ENCODE data around the gene RIMBP2.

RIMBP2 gene

DNA sequence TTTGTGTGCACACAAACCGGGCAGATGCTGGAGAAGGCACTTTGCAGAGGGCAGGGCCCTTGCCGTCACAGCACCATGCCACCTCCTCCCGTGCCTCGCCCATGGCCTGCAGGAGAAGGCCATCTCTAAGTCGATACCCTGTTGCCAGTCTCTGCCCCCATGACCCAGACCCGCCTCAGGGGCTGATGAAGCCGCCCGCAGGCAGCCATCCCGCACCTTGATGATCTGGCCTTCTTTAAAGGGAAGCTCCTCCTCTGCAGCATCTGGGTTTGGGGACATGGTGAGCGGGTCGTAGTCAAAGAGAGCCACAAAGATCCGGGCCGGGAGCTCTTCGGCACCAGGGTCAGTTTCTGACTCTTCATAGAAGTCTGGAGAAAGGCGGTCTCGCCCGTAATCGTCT lies 302.2 kb downstream of the RIMBP2 start:
- H3K27me3 ChIP-seq (ENCODE audit: control insufficient read depth, insufficient read depth, low read length): no peaks in the 10 kb centered on the region

DNA sequence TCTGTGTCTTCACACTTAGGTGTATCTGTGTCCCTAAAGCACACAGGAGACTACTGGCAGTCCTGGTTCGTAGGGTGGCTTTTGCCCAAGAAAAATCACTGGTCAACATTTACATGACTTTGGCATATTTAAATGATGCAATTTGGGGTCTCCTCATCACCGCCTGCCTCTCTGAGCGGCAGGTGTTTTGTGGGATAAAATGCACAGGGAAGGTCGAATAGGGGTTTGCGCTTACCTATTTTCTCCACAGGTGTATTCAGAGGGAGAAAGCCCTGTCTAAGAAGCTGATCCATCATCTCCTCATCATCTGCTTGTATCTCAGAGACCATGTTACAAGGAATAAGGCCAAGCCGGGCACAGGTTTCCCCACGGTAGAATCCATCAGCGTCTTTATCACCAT lies 303.7 kb downstream of the RIMBP2 start:
- no peak overlapping the region for H3K27ac ChIP-seq (ENCODE audit: low read depth, low read length)
- H3K27me3 ChIP-seq (ENCODE audit: control insufficient read depth, insufficient read depth, low read length): no peaks in the 10 kb centered on the region
- no peak overlapping the region for H3K9ac ChIP-seq (ENCODE audit: low read length)
- no peaks in the 10 kb centered on the region for H3K4me1 ChIP-seq (ENCODE audit: control insufficient read depth, insufficient read depth, low read length)
- H3K36me3 ChIP-seq (ENCODE audit: control insufficient read depth, insufficient read depth, low read length): no peaks in the 10 kb centered on the region
- H3K4me3 ChIP-seq (ENCODE audit: low read length): no peak overlapping the region

More for the DNA sequence above, 302.2 kb downstream of the RIMBP2 start:
- no peaks in the 10 kb centered on the region for H3K36me3 ChIP-seq (ENCODE audit: control insufficient read depth, insufficient read depth, low read length)
- H3K4me3 ChIP-seq (ENCODE audit: low read length): no peak overlapping the region
- H3K27ac ChIP-seq (ENCODE audit: low read depth, low read length): no peak overlapping the region
- H3K9ac ChIP-seq (ENCODE audit: low read length): no peak overlapping the region
- no peaks in the 10 kb centered on the region for H3K4me1 ChIP-seq (ENCODE audit: control insufficient read depth, insufficient read depth, low read length)

DNA sequence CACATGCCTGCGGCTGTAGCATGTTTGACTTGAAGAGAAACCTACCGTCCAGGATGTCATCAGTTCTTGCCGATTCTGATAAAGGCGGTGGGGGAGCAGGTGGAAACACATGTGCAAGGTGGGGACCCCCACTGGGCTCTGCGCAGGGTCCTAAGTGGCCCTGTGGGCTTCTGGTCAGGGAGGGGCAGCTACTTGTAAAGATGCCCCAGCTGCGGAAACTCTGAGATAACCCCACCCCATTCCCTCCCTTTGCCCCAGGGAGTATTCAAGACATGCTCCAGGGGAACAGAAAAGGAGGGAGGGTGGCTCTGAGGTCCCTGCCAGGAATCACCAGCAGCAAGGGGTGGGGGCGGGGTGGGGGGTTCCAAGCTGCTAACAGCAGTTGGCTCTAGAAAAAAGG lies 310.8 kb downstream of the RIMBP2 start:
- no peak overlapping the region for H3K9ac ChIP-seq (ENCODE audit: low read length)
- no peaks in the 10 kb centered on the region for H3K36me3 ChIP-seq (ENCODE audit: control insufficient read depth, insufficient read depth, low read length)
- no peaks in the 10 kb centered on the region for H3K4me1 ChIP-seq (ENCODE audit: control insufficient read depth, insufficient read depth, low read length)
- H3K27ac ChIP-seq (ENCODE audit: low read depth, low read length): no peak overlapping the region
- H3K27me3 ChIP-seq (ENCODE audit: control insufficient read depth, insufficient read depth, low read length): no peaks in the 10 kb centered on the region
- H3K4me3 ChIP-seq (ENCODE audit: low read length): no peak overlapping the region

DNA sequence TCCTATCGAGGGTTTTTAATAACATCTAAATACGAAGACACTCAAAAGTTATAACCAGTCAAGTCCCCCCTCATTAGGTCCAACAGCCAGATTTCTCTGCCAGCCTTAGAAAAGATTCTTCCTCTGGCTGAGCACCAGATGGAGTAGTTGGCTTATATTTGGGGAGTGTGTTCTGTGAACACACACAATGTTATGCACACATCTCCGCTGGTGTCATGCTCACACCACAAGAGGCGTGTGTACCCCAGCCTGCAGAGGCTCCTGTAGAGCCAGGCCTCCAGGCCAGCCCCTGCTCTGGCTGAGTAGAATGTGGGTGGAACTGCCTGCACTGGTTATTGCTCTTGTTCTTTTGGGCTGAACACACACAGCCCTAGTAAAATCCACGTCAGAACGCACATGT lies 314.4 kb downstream of the RIMBP2 start:
- Histone ChIP-seq H3K27me3 (ENCODE audit: control insufficient read depth, insufficient read depth, low read length) (no peaks in the 10 kb centered on the region), H3K27ac (ENCODE audit: low read depth, low read length) (no peak overlapping the region), H3K4me1 (ENCODE audit: control insufficient read depth, insufficient read depth, low read length) (no peaks in the 10 kb centered on the region), H3K4me3 (ENCODE audit: low read length) (no peak overlapping the region), H3K36me3 (ENCODE audit: control insufficient read depth, insufficient read depth, low read length) (no peaks in the 10 kb centered on the region), H3K9ac (ENCODE audit: low read length) (no peak overlapping the region)

DNA sequence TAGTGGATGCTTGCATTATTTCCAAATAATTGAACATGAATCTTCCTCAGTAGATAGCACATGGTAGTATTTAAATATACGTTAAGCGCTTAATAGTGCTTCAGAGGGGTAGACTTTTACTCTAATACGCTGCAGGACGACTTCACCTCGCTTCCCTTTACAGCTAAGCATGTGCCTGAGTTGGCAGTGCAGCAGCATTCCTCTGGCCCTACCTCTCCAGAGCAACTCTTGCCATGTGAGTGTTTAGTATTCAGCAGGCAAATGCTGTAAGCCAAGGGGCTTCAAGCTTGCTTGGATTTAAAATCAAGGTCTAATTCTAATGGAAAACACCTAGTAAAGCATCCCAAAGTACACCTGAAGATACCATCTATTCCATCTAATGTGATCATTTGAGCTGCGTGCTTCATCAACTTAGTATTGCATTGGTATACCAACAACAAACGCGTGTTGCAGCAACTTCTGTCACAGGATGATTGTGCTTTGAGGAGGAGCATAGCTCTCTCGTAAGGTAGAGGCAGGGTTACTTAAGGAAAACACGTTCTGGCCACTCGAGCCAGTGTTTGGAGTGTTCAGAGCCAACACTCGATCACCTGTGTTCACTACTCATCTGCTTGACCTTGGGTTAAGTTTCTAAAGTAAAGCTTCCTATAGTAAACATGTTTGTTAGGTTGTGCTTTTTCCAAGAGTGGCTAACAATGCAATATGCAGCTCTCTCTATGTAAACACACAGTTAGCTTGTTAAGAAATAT lies 317.8 kb downstream of the RIMBP2 start:
- no peaks in the 10 kb centered on the region for H3K27me3 ChIP-seq (ENCODE audit: control insufficient read depth, insufficient read depth, low read length)
- H3K27ac ChIP-seq (ENCODE audit: low read depth, low read length): no peak overlapping the region
- H3K9ac ChIP-seq (ENCODE audit: low read length): no peak overlapping the region
- H3K4me3 ChIP-seq (ENCODE audit: low read length): no peak overlapping the region
- no peaks in the 10 kb centered on the region for H3K36me3 ChIP-seq (ENCODE audit: control insufficient read depth, insufficient read depth, low read length)
- H3K4me1 ChIP-seq (ENCODE audit: control insufficient read depth, insufficient read depth, low read length): no peaks in the 10 kb centered on the region

DNA sequence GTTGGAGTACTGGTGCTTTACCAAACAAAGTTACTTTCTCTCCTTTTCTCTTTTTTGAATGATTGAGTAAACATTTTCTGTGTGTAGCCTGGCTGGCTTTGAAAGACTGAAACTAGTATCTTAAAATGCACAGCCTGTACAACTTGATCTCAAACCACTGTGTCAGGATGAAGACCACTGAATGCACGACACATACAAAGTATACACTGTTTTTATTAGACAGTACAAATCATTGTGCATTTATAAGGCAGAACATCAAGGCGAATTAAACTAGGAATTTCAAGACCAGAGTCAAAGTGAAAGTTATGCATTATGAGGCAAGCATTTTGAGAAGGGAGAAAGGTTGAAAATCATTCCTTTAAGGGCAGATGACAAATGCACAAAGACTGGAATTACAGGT lies 319.4 kb downstream of the RIMBP2 start:
- Histone ChIP-seq H3K27me3 (ENCODE audit: control insufficient read depth, insufficient read depth, low read length) (no peaks in the 10 kb centered on the region), H3K4me3 (ENCODE audit: low read length) (no peak overlapping the region), H3K9ac (ENCODE audit: low read length) (no peak overlapping the region), H3K27ac (ENCODE audit: low read depth, low read length) (no peak overlapping the region), H3K4me1 (ENCODE audit: control insufficient read depth, insufficient read depth, low read length) (no peaks in the 10 kb centered on the region), H3K36me3 (ENCODE audit: control insufficient read depth, insufficient read depth, low read length) (no peaks in the 10 kb centered on the region)

DNA sequence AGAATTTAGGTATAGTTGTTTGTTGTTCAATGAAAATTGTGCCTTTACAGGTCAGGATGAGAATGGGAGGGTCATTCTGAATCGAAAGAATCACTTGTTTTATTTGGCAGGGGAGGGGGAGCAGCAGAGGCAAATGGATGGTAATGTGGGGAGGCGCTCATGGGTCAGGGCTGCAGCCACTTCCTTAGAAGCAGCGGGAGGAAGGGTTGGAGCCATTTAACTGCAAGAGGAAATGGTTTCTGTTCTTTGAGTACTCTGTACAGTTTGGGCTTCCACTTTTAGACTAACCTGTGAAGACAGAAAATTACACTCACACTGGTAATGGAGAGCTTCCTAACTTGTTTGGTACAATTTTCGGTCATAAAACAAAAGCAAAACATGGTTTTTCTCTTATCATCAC lies 321.2 kb downstream of the RIMBP2 start:
- no peak overlapping the region for H3K9ac ChIP-seq (ENCODE audit: low read length)
- H3K4me3 ChIP-seq (ENCODE audit: low read length): no peak overlapping the region

DNA sequence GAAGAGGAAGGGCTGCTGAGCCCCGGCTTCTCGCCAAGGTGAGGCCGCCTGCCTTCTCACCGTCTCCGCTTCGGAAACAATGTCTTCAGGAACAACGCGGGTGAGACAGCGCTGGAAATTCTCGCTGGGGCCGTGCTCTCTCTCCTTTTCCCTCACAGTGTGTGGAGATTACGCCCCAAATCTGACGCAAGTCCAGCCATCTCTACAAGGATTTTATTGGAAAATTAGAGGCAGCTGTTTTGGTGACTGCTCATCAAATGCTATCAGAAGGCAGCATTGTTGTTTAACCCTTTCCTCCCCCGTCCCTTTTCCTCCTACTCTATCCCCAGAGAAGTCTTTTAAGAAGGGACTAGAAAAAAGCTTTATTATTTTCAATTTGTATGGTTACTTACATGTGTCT lies 324.9 kb downstream of the RIMBP2 start:
- no peak overlapping the region for H3K27ac ChIP-seq (ENCODE audit: low read depth, low read length)
- H3K27me3 ChIP-seq (ENCODE audit: control insufficient read depth, insufficient read depth, low read length): no peaks in the 10 kb centered on the region
- no peak overlapping the region for H3K9ac ChIP-seq (ENCODE audit: low read length)
- no peaks in the 10 kb centered on the region for H3K4me1 ChIP-seq (ENCODE audit: control insufficient read depth, insufficient read depth, low read length)
- H3K36me3 ChIP-seq (ENCODE audit: control insufficient read depth, insufficient read depth, low read length): no peaks in the 10 kb centered on the region
- no peak overlapping the region for H3K4me3 ChIP-seq (ENCODE audit: low read length)

More for the DNA sequence above, 321.2 kb downstream of the RIMBP2 start:
- Histone ChIP-seq H3K27ac (ENCODE audit: low read depth, low read length) (no peak overlapping the region), H3K4me1 (ENCODE audit: control insufficient read depth, insufficient read depth, low read length) (no peaks in the 10 kb centered on the region), H3K27me3 (ENCODE audit: control insufficient read depth, insufficient read depth, low read length) (no peaks in the 10 kb centered on the region), H3K36me3 (ENCODE audit: control insufficient read depth, insufficient read depth, low read length) (no peaks in the 10 kb centered on the region)

DNA sequence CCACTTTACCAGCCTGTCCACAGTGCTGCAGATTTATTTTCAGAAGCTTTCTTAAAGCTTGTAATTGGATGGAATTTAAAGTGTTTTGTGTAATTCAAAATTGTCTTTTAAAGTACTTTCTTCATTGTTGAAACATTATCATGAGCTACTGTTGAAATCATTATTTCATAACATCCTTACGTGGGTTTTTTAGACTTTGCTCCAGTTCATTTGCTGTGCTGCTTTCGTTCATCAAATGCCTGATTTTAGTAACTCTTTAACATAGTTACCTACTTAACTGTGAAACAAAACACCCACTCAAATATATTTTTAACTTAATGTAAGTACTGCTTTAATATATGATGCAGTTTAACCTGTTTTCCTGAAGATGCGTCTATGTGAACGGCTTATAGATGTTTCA lies 330.9 kb downstream of the RIMBP2 start:
- H3K27me3 ChIP-seq (ENCODE audit: control insufficient read depth, insufficient read depth, low read length): no peaks in the 10 kb centered on the region

DNA sequence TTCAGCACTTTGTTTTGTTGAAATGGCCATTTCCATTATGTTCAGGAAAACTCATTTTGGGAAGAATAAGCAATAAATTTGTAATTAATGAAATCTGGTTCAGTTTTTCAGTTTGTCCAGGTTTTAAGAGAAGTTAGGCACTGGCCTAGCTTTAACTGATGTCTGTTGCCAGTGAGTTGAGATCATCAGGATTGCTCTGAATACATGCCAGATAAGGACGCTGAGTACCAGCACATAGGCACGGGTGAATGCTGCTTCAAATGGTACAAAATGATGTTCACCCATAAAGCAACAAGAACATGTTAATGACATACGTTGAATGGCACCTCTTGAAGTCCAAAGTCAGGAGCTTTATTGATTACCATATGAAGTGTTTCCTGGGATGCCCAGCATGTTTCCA lies 331.9 kb downstream of the RIMBP2 start:
- H3K9ac ChIP-seq (ENCODE audit: low read length): no peak overlapping the region
- no peak overlapping the region for H3K27ac ChIP-seq (ENCODE audit: low read depth, low read length)
- H3K4me3 ChIP-seq (ENCODE audit: low read length): no peak overlapping the region
- H3K36me3 ChIP-seq (ENCODE audit: control insufficient read depth, insufficient read depth, low read length): no peaks in the 10 kb centered on the region
- H3K4me1 ChIP-seq (ENCODE audit: control insufficient read depth, insufficient read depth, low read length): no peaks in the 10 kb centered on the region
- H3K27me3 ChIP-seq (ENCODE audit: control insufficient read depth, insufficient read depth, low read length): no peaks in the 10 kb centered on the region

More for the DNA sequence above, 330.9 kb downstream of the RIMBP2 start:
- H3K36me3 ChIP-seq (ENCODE audit: control insufficient read depth, insufficient read depth, low read length): no peaks in the 10 kb centered on the region
- H3K9ac ChIP-seq (ENCODE audit: low read length): no peak overlapping the region
- H3K4me1 ChIP-seq (ENCODE audit: control insufficient read depth, insufficient read depth, low read length): no peaks in the 10 kb centered on the region
- H3K27ac ChIP-seq (ENCODE audit: low read depth, low read length): no peak overlapping the region
- H3K4me3 ChIP-seq (ENCODE audit: low read length): no peak overlapping the region

DNA sequence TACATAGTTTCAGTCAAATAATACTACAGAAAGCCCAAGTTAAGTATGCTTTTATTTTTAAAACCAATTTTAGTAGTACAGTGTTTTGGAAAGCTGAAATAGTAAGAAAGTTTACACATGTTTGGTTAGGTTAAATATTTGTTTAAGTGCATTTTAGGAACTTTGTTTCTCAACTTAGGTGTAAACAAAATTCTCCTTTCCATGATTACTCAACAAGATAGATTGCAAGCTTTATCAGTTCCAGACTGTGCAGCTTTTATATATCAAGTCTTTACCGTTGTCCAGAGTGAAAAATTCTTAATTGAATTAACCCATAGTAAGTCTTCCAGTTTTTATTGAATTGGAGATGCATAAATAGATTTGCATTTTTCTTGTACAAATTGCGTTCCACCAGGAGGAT lies 333.3 kb downstream of the RIMBP2 start:
- no peak overlapping the region for H3K4me3 ChIP-seq (ENCODE audit: low read length)
- no peak overlapping the region for H3K9ac ChIP-seq (ENCODE audit: low read length)
- H3K4me1 ChIP-seq (ENCODE audit: control insufficient read depth, insufficient read depth, low read length): no peaks in the 10 kb centered on the region
- H3K27me3 ChIP-seq (ENCODE audit: control insufficient read depth, insufficient read depth, low read length): no peaks in the 10 kb centered on the region
- H3K36me3 ChIP-seq (ENCODE audit: control insufficient read depth, insufficient read depth, low read length): no peaks in the 10 kb centered on the region
- H3K27ac ChIP-seq (ENCODE audit: low read depth, low read length): no peak overlapping the region

DNA sequence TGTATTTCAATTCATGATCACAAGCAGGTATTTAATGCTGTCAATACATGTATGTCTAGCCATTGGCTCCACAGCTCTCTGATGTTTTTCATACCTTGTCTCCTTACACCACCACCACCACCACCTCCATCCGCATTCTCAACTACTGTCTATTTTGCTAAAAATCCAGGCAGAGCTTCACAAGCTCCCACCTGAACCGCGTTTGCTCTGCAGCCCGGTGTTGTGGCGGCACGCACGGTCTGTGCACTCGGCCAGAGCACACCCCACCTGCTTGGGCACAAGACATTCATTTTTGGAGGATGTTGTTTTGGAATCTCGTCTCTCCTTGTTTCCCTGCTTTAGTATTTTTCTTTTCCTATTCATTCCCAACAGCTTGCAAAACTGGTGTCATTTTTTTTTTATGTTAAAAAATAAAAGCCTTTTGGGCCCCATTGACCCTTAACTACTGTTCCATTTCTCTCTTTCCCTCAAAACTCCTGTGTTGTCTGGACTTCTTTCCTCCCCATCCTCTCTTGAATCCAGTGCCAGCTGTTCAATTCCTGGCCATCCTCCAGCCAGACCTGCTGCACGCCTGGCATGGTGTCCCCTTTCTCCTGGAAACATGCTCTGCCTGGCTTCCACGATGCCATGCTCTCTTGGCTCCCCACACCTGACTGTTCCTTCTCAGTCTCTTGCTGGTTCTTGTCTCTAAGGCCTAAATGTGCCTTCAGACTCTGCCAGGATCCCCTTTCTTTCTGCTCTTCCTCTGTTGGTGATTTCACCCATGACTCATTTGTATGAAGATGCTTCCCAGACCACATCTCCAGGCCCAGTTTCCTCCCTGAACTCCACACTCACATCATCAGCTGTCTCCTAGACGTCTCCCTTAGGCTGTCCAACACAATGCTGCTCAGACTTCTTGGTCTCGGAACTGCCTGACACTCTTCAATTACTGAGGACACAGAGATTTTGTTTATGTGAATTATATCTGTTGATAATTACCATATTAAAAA lies 340.5 kb downstream of the RIMBP2 start:
- no peak overlapping the region for H3K4me3 ChIP-seq (ENCODE audit: low read length)
- no peaks in the 10 kb centered on the region for H3K4me1 ChIP-seq (ENCODE audit: control insufficient read depth, insufficient read depth, low read length)
- no peaks in the 10 kb centered on the region for H3K27me3 ChIP-seq (ENCODE audit: control insufficient read depth, insufficient read depth, low read length)
- no peak overlapping the region for H3K27ac ChIP-seq (ENCODE audit: low read depth, low read length)
- H3K36me3 ChIP-seq (ENCODE audit: control insufficient read depth, insufficient read depth, low read length): no peaks in the 10 kb centered on the region
- no peak overlapping the region for H3K9ac ChIP-seq (ENCODE audit: low read length)
